HG03439 (cell line): ENCODE measurements around the gene CUL4B.
"Not testable (repeated sequence)": the region's sequence is repeated elsewhere in the genome, so short reads cannot be mapped to it uniquely, and the experiment has no call there.

Experiments
- ATAC-seq: cut with Tn5 transposase; IDR thresholded peaks from one replicate; pipeline ENCODE4 v1.9.1; 2021; ENCODE audit warnings: mild to moderate bottlenecking, moderate library complexity; ENCODE audit not compliant: unreplicated experiment

The CUL4B gene

GRCh38 chrX:120560842-120561633 lies at the start of gene CUL4B:
Gene CUL4B, minus strand, starts transcription at chrX:120560962. Its CDS starts 324 bp downstream, at chrX:120560638.
- peak; percentile 94 for ATAC-seq

GRCh38 chrX:120604361-120604782 lies 43.6 kb upstream of the CUL4B start:
- ATAC-seq, result peak; percentile 55

GRCh38 chrX:120603707-120604360 lies 43.1 kb upstream of the CUL4B start, which contains the start of gene MCTS1:
Gene MCTS1, plus strand, starts transcription at chrX:120604101. Its CDS starts 136 bp downstream, at chrX:120604237.
- ATAC-seq, result peak; percentile 83

GRCh38 chrX:120585702-120586101 lies 24.9 kb upstream of the CUL4B start:
- ATAC-seq, result no peak

GRCh38 chrX:120575379-120576114 lies 14.8 kb upstream of the CUL4B start:
- no peak for ATAC-seq

- not testable (repeated sequence) for ATAC-seq
Measured at GRCh38 chrX:120573806-120574205, 13.0 kb upstream of the CUL4B start.

- no peak for ATAC-seq
Measured at GRCh38 chrX:120570011-120570600, 9.3 kb upstream of the CUL4B start.

GRCh38 chrX:120568609-120569008 lies 7.8 kb upstream of the CUL4B start:
- no peak for ATAC-seq

- no peak for ATAC-seq
Measured at GRCh38 chrX:120568035-120568434, 7.3 kb upstream of the CUL4B start.

- ATAC-seq, result no peak
Measured at GRCh38 chrX:120566817-120567216, 6.1 kb upstream of the CUL4B start.

GRCh38 chrX:120564925-120565324 lies 4.2 kb upstream of the CUL4B start:
- no peak for ATAC-seq

GRCh38 chrX:120562569-120562926 lies 1.8 kb upstream of the CUL4B start:
- ATAC-seq, result no peak

GRCh38 chrX:120561634-120562568 lies 1.1 kb upstream of the CUL4B start:
- ATAC-seq, result no peak

GRCh38 chrX:120560405-120560841 lies 339 bp downstream of the CUL4B start:
- peak; percentile 44 for ATAC-seq

GRCh38 chrX:120559804-120560203 lies 958 bp downstream of the CUL4B start:
- ATAC-seq, result no peak

GRCh38 chrX:120556251-120556650 lies 4.5 kb downstream of the CUL4B start:
- ATAC-seq, result no peak

GRCh38 chrX:120549483-120550452 lies 11.0 kb downstream of the CUL4B start:
- no peak for ATAC-seq

- no peak for ATAC-seq
Measured at GRCh38 chrX:120536061-120536460, 24.7 kb downstream of the CUL4B start.
